Gastroesophageal sphincter (tissue), 4 donors: ENCODE measurements around the gene MCHR2. TPM values are rescaled to one million over a fixed set of nuclear protein-coding genes. Genes with fewer than 3 reads are reported as not detected.

Source experiments
- ATAC-seq: fragments of 150-250 bp; one replicate; pipeline ENCODE4 v1.9.1; 2016; ENCODE audit warnings: mild to moderate bottlenecking, moderate library complexity
- H3K27ac ChIP-seq, 4 donors: fragments of 200-600 bp; sonication (generic) in 3 of 4; 1 replicate in 3 of 4; 2 replicates in 1 of 4; pipeline ENCODE4 v1.5.1; 2016 to 2019
- H3K27me3 ChIP-seq: fragments of 200-600 bp; sonication (generic); one replicate; pipeline ENCODE4 v1.5.1; 2019
- H3K36me3 ChIP-seq, 2 donors: fragments of 200-600 bp; sonication (generic); one replicate each; pipeline ENCODE4 v1.5.1; 2019; ENCODE audit warnings: control low read depth in 1 of 2
- H3K4me1 ChIP-seq, 3 donors: fragments of 200-600 bp; sonication (generic); 1 replicate in 2 of 3; 2 replicates in 1 of 3; pipeline ENCODE4 v1.5.1; 2016 to 2019; ENCODE audit warnings: control low read depth in 2 of 3
- H3K4me3 ChIP-seq, 2 donors: fragments of 200-600 bp; sonication (generic); one replicate each; pipeline ENCODE4 v1.5.1; 2019; ENCODE audit warnings: mild to moderate bottlenecking in 1 of 2, moderate library complexity in 1 of 2
- H3K9me3 ChIP-seq, 3 donors: fragments of 200-600 bp; sonication (generic); one replicate each; pipeline ENCODE4 v1.5.1; 2017 to 2019; ENCODE audit warnings: control low read depth in 2 of 3
- EP300 ChIP-seq: sonication (generic); formaldehyde crosslinking; IDR thresholded peaks from one replicate; pipeline ENCODE4 v1.6.1; 2017; ENCODE audit warnings: antibody characterized with exemption, mild to moderate bottlenecking
- POLR2A ChIP-seq, 2 donors: fragments of 450-650 bp; IDR thresholded peaks; one replicate each; pipeline ENCODE4 v1.6.1; 2017; ENCODE audit warnings: antibody characterized with exemption in 2 of 2, mild to moderate bottlenecking in 2 of 2, moderate library complexity in 1 of 2
- POLR2AphosphoS5 ChIP-seq: sonication (generic); formaldehyde crosslinking; IDR thresholded peaks from one replicate; pipeline ENCODE4 v1.6.1; 2017; ENCODE audit warnings: antibody characterized with exemption
- WGBS, 2 donors: methylation state at CpG; one replicate each; pipeline ENCODE4 v1.1.5; 2018; ENCODE audit warnings: low coverage in 1 of 2; 5-methylcytosine and 5-hydroxymethylcytosine counted together
- total RNA-seq, 4 donors: library from RNA; depleted of rRNA; stranded (reverse); fragments of >200 nt; gene quantifications; one replicate each; pipeline ENCODE4 v1.1.0, GENCODE V29; 2016
- TF ChIP-seq, protein P1 (sequence below), 4 experiments: fragments of 200-600 bp in 2 of 4; fragments of 450-650 bp in 2 of 4; sonication (generic) in 1 of 4; IDR thresholded peaks; one replicate each; pipeline ENCODE4 v1.5.1; 2017 to 2019; ENCODE audit warnings: antibody characterized with exemption in 4 of 4, mild to moderate bottlenecking in 2 of 4, moderate library complexity in 2 of 4

The MCHR2 gene
- total RNA-seq, 4 donors from 2014 or later: not detected

DNA sequence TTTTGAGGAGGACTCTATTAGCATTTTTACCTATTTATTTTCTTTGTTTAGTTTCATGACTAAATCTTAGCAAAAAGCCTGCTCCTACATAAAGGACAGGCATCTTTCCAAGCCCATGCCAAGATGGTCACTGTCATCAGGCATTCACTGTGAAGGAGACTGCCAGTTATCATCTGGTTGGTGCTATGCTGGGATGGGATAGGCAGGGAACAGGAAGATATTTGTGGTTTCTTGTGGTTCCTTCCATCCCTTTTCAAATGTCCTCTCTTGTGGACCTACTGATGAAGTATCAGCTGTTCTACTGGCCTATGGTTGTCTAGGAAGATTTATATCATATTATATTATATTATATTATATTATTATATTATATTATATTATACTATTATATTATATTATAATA is 107.0 kb downstream of the MCHR2 start:
- H3K4me1 ChIP-seq: no peaks in the 10 kb centered on the region
- no peaks in the 10 kb centered on the region for H3K9me3 ChIP-seq
- no peak for ATAC-seq
- H3K36me3 ChIP-seq: no peaks in the 10 kb centered on the region
- no peak overlapping the region for H3K27ac ChIP-seq
- H3K27me3 ChIP-seq: no peaks in the 10 kb centered on the region
- no peak overlapping the region for H3K4me3 ChIP-seq
- TF ChIP-seq POLR2AphosphoS5: no peak
- TF ChIP-seq, protein P1, sequence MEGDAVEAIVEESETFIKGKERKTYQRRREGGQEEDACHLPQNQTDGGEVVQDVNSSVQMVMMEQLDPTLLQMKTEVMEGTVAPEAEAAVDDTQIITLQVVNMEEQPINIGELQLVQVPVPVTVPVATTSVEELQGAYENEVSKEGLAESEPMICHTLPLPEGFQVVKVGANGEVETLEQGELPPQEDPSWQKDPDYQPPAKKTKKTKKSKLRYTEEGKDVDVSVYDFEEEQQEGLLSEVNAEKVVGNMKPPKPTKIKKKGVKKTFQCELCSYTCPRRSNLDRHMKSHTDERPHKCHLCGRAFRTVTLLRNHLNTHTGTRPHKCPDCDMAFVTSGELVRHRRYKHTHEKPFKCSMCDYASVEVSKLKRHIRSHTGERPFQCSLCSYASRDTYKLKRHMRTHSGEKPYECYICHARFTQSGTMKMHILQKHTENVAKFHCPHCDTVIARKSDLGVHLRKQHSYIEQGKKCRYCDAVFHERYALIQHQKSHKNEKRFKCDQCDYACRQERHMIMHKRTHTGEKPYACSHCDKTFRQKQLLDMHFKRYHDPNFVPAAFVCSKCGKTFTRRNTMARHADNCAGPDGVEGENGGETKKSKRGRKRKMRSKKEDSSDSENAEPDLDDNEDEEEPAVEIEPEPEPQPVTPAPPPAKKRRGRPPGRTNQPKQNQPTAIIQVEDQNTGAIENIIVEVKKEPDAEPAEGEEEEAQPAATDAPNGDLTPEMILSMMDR (IDR thresholded peaks at IDR 0.05): no peak
- no peak for TF ChIP-seq EP300
- TF ChIP-seq POLR2A (IDR thresholded peaks at IDR 0.05): no peak

DNA sequence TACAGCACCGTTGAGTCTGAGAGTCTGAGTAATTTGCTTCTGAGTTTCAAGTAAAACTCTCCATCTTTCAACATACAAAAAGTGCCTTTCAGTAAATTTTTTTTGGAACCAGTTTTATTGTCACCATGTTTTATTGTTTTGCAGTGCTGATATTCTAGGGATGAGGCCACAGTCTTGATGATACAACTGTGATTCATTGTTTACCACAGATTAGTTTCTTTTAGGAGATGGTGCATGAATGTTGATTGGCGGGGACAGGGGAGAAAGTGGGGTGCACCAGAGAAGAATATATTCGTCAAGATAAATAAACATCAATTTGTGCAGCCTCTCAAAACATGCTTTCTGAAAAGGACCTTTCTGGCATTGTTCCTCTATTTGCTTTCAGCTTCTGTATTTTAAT is 109.0 kb downstream of the MCHR2 start:
- TF ChIP-seq, protein P1 (IDR thresholded peaks at IDR 0.05): no peak
- 67 to 84% methylated on average over 3 of the region's 3 CpGs for WGBS, 2 donors
- Histone ChIP-seq H3K36me3 (no peaks in the 10 kb centered on the region), H3K4me1 (no peaks in the 10 kb centered on the region), H3K4me3 (no peak overlapping the region), H3K9me3 (no peaks in the 10 kb centered on the region), H3K27me3 (peaks cover 7% of the 10 kb centered on the region), H3K27ac (no peak overlapping the region)
- no peak for ATAC-seq

DNA sequence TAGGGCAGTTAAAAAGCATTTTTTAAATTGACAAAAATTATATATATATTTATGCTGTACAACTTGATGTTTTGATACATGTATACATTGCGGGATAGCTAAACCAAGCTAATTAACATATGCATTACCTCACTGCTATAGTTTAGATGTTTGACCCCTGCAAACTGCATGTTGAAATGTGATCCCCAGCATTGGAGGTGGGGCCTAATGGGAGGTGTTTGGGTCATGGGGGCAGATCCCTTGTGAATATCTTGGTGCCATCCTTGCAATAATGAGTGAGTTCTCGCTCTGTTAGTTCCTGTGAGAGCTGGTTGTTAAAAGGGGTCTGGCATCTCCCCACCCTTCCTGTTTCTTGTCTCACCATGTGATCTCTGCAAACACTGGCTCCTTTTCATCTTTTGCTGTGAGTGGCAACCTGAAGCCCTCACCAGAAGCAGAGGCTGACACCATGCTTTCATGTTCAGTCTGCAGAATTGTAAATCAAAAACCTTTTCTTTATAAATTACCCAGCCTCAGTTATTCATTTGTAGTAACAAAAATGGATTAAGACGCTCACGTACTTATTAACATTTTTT is 111.8 kb downstream of the MCHR2 start:
- Histone ChIP-seq H3K4me1 (no peaks in the 10 kb centered on the region), H3K27me3 (peaks cover 11% of the 10 kb centered on the region), H3K9me3 (no peaks in the 10 kb centered on the region), H3K4me3 (no peak overlapping the region), H3K36me3 (no peaks in the 10 kb centered on the region), H3K27ac (no peak overlapping the region)
- 74 to 79% methylated on average over 4 of the region's 4 CpGs for WGBS, 2 donors
- no peak for TF ChIP-seq EP300
- TF ChIP-seq POLR2A (IDR thresholded peaks at IDR 0.05): no peak
- TF ChIP-seq POLR2AphosphoS5: no peak
- TF ChIP-seq, protein P1 (IDR thresholded peaks at IDR 0.05): no peak
- no peak for ATAC-seq

DNA sequence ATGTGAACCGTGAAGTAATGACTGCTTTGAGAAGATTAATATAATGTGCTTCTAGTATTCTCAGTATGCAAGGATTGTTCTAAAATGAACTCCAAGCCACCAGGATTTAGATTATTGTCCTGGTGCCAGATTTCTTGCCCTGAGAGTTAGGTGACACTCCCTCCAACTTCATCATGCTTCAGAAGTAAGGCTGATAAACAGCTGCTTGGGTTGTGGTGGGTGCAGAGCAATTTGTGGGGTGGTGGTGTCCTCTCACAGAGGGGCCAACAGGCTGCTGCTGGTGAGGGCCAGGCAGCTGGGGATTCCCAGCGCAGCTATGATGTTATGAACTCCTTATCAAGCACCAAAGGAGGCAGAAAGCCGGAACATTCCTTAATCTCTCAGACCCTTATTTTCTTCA is 114.6 kb downstream of the MCHR2 start:
- no peak for TF ChIP-seq POLR2A (IDR thresholded peaks at IDR 0.05)
- no peak for TF ChIP-seq POLR2AphosphoS5
- TF ChIP-seq, protein P1 (IDR thresholded peaks at IDR 0.05): no peak
- TF ChIP-seq EP300: no peak
- no peak for ATAC-seq
- H3K4me3 ChIP-seq: no peak overlapping the region
- H3K27me3 ChIP-seq: peaks cover 17% of the 10 kb centered on the region
- WGBS, 2 donors: 58 to 88% methylated on average over 2 to 3 of the region's 3 CpGs
- no peaks in the 10 kb centered on the region for H3K4me1 ChIP-seq
- H3K27ac ChIP-seq: no peak overlapping the region
- H3K9me3 ChIP-seq: no peaks in the 10 kb centered on the region
- H3K36me3 ChIP-seq: no peaks in the 10 kb centered on the region

DNA sequence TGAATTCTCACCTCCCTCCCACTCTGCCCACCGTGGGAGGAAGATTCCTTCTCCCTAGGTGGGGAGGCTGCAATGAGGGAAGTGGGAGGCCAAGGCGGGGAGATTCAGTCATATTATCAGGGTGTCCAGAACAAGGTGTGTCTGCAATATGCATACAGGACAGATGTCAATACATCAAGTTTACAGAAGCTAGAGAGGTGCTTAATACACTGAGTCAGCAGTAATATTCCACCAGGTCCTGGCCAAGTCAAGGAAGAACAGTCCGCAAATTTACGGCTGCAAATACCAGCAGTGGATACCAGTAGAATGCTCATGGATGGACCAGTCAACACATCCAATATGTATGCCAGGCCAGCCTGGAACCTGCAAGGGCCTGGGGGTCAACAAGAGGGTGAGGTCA is 119.0 kb downstream of the MCHR2 start:
- Histone ChIP-seq H3K4me3 (no peak overlapping the region), H3K36me3 (no peaks in the 10 kb centered on the region), H3K27me3 (peaks cover 11% of the 10 kb centered on the region), H3K9me3 (no peaks in the 10 kb centered on the region), H3K4me1 (no peaks in the 10 kb centered on the region), H3K27ac (no peak overlapping the region)
- TF ChIP-seq POLR2AphosphoS5: no peak
- TF ChIP-seq POLR2A (IDR thresholded peaks at IDR 0.05): no peak
- no peak for TF ChIP-seq EP300
- TF ChIP-seq, protein P1 (IDR thresholded peaks at IDR 0.05): no peak
- ATAC-seq: no peak
- 100% methylated on average over 2 of the region's 4 CpGs; no CpG with 5 or more reads in 1 of the 2 donors for WGBS, 2 donors
